ENCODE results near the gene GPBP1L1.
"Not testable (repeated sequence)": the region's sequence is repeated elsewhere in the genome, so short reads cannot be mapped to it uniquely, and the experiment has no call there.

Gene GPBP1L1

GRCh38 chr1:45629035-45629434, 57.3 kb downstream of the GPBP1L1 start:
- DNase-seq: no peak

GRCh38 chr1:45623972-45624371, 62.4 kb downstream of the GPBP1L1 start, which contains the start of gene CCDC17:
TSS of gene CCDC17 (minus strand) at chr1:45624054. CDS start at chr1:45623909, 145 bp downstream.
- DNase-seq: no peak

GRCh38 chr1:45622524-45623394, 63.6 kb downstream of the GPBP1L1 start:
- no peak for DNase-seq

GRCh38 chr1:45621895-45622523, 64.3 kb downstream of the GPBP1L1 start:
- DNase-seq: no peak

- no peak for DNase-seq
Observed at GRCh38 chr1:45621501-45621836, 64.9 kb downstream of the GPBP1L1 start.

GRCh38 chr1:45620588-45621500, 65.5 kb downstream of the GPBP1L1 start:
- no peak for DNase-seq

GRCh38 chr1:45619149-45619921, 67.0 kb downstream of the GPBP1L1 start:
- DNase-seq: no peak

GRCh38 chr1:45617618-45618017, 68.7 kb downstream of the GPBP1L1 start:
- no peak for DNase-seq

GRCh38 chr1:45615885-45616284, 70.4 kb downstream of the GPBP1L1 start:
- DNase-seq: no peak

GRCh38 chr1:45612941-45613579, 73.3 kb downstream of the GPBP1L1 start:
- no peak for DNase-seq

GRCh38 chr1:45610589-45611226, 75.6 kb downstream of the GPBP1L1 start:
- DNase-seq: no peak

- no peak for DNase-seq
Observed at GRCh38 chr1:45608175-45609156, 77.9 kb downstream of the GPBP1L1 start.

- DNase-seq: no peak
Observed at GRCh38 chr1:45607404-45608074, 78.8 kb downstream of the GPBP1L1 start.

GRCh38 chr1:45604239-45604638, 82.1 kb downstream of the GPBP1L1 start:
- no peak for DNase-seq

- DNase-seq: not testable (repeated sequence)
Observed at GRCh38 chr1:45596765-45597164, 89.6 kb downstream of the GPBP1L1 start.

GRCh38 chr1:45594412-45594811, 91.9 kb downstream of the GPBP1L1 start:
- DNase-seq: no peak

GRCh38 chr1:45589861-45590260, 96.5 kb downstream of the GPBP1L1 start:
- DNase-seq: no peak

GRCh38 chr1:45586769-45587168, 99.6 kb downstream of the GPBP1L1 start:
- no peak for DNase-seq

- no peak for DNase-seq
Observed at GRCh38 chr1:45585496-45586075, 100.7 kb downstream of the GPBP1L1 start.
